DOHH2 (cell line): ENCODE measurements around the gene EIF3B.

Experiments
- H3F3A ChIP-seq: fragments of 200-600 bp; sonication (generic), shearing (Covaris generic); 2 replicates; pipeline ENCODE4 v1.6.0; 2016; ENCODE audit warnings: antibody characterized with exemption, mild to moderate bottlenecking; ENCODE audit not compliant: control insufficient read depth, insufficient read depth
- H3K27ac ChIP-seq: fragments of 200-600 bp; sonication (generic); 2 replicates; pipeline ENCODE4 v1.5.1; 2014; ENCODE audit warnings: low read depth, mild to moderate bottlenecking, low read length, moderate library complexity
- H3K27me3 ChIP-seq: fragments of 200-600 bp; sonication (generic); 2 replicates; pipeline ENCODE4 v1.6.1; 2014; ENCODE audit warnings: mild to moderate bottlenecking, low read length, mixed read lengths; ENCODE audit not compliant: control insufficient read depth
- H3K36me3 ChIP-seq: fragments of 200-600 bp; sonication (generic); 2 replicates; pipeline ENCODE4 v1.6.1; 2014; ENCODE audit warnings: mild to moderate bottlenecking, low read length, moderate library complexity, mixed read lengths; ENCODE audit not compliant: control insufficient read depth
- H3K4me1 ChIP-seq: fragments of 200-600 bp; sonication (generic); 2 replicates; pipeline ENCODE4 v1.6.1; 2014; ENCODE audit warnings: mild to moderate bottlenecking, low read length, mixed read lengths; ENCODE audit not compliant: control insufficient read depth
- H3K4me2 ChIP-seq: fragments of 200-600 bp; sonication (generic); 2 replicates; pipeline ENCODE4 v1.6.0; 2014; ENCODE audit warnings: mild to moderate bottlenecking, low read length, moderate library complexity
- H3K4me3 ChIP-seq: fragments of 200-600 bp; sonication (generic); 2 replicates; pipeline ENCODE4 v1.5.1; 2014; ENCODE audit warnings: mild to moderate bottlenecking, low read length, mixed read lengths
- H3K79me2 ChIP-seq: fragments of 200-600 bp; sonication (generic); 2 replicates; pipeline ENCODE4 v1.6.1; 2014; ENCODE audit warnings: mild to moderate bottlenecking, low read length, mixed read lengths; ENCODE audit not compliant: control insufficient read depth
- H3K9me2 ChIP-seq: fragments of 200-600 bp; sonication (generic); replicated peaks from 2 replicates; pipeline ENCODE4 v1.6.1; 2014; ENCODE audit warnings: mild to moderate bottlenecking, low read length, mixed read lengths; ENCODE audit not compliant: control insufficient read depth
- H3K9me3 ChIP-seq: fragments of 200-600 bp; sonication (generic); 2 replicates; pipeline ENCODE4 v1.6.1; 2014; ENCODE audit warnings: antibody characterized with exemption, low read length, mixed read lengths; ENCODE audit not compliant: control insufficient read depth, insufficient read depth
- H4K20me1 ChIP-seq: fragments of 200-600 bp; sonication (generic); 2 replicates; pipeline ENCODE4 v1.6.0; 2014; ENCODE audit warnings: low read depth, mild to moderate bottlenecking, antibody characterized with exemption, low read length, moderate library complexity; ENCODE audit not compliant: control insufficient read depth, insufficient read depth
- CTCF ChIP-seq: fragments of 200-600 bp; sonication (generic); IDR thresholded peaks from one replicate; pipeline ENCODE4 v1.5.1; 2014; ENCODE audit warnings: antibody characterized with exemption, mild to moderate bottlenecking, low read depth, low read length; ENCODE audit not compliant: poor library complexity, severe bottlenecking
- EZH2phosphoT487 ChIP-seq: fragments of 200-600 bp; sonication (generic); IDR thresholded peaks from 2 replicates; pipeline ENCODE4 v1.6.1; 2017; ENCODE audit warnings: borderline replicate concordance, mild to moderate bottlenecking, antibody characterized with exemption, low read length, moderate library complexity, mixed read lengths

EIF3B gene

GRCh38 chr7:2379821-2380450, 25.3 kb downstream of the EIF3B start:
- Histone ChIP-seq H3K4me2 (no peak overlapping the region), H3K36me3 (peaks cover 84% of the 10 kb centered on the region), H3K27ac (no peak overlapping the region), H3K9me2 (no peaks in the 10 kb centered on the region), H3K79me2 (peaks cover 35% of the 10 kb centered on the region), H3K4me1 (no peaks in the 10 kb centered on the region), H3K4me3 (no peak overlapping the region), H4K20me1 (peaks cover 25% of the 10 kb centered on the region), H3K9me3 (no peaks in the 10 kb centered on the region), H3K27me3 (no peaks in the 10 kb centered on the region), H3F3A (0 out of 2 replicates have a peak, but pooled peaks cover 3% of the 10 kb centered on the region)
- TF ChIP-seq CTCF, result no peak
- TF ChIP-seq EZH2phosphoT487, result no peak

GRCh38 chr7:2380461-2380860, 25.8 kb downstream of the EIF3B start:
- H3F3A ChIP-seq, result 0 out of 2 replicates have a peak, but pooled peaks cover 3% of the 10 kb centered on the region
- no peak overlapping the region for H3K4me3 ChIP-seq
- H3K9me3 ChIP-seq, result no peaks in the 10 kb centered on the region
- peaks cover 30% of the 10 kb centered on the region for H3K79me2 ChIP-seq
- no peak overlapping the region for H3K4me2 ChIP-seq
- no peaks in the 10 kb centered on the region for H3K4me1 ChIP-seq
- H4K20me1 ChIP-seq, result peaks cover 20% of the 10 kb centered on the region
- no peaks in the 10 kb centered on the region for H3K27me3 ChIP-seq
- peaks cover 80% of the 10 kb centered on the region for H3K36me3 ChIP-seq
- no peak overlapping the region for H3K27ac ChIP-seq
- H3K9me2 ChIP-seq, result no peaks in the 10 kb centered on the region
- no peak for TF ChIP-seq CTCF
- TF ChIP-seq EZH2phosphoT487, result no peak

GRCh38 chr7:2381227-2381626, 26.6 kb downstream of the EIF3B start:
- Histone ChIP-seq H3K4me3 (no peak overlapping the region), H3K9me3 (no peaks in the 10 kb centered on the region), H3K27me3 (no peaks in the 10 kb centered on the region), H3K9me2 (no peaks in the 10 kb centered on the region), H3K4me1 (no peaks in the 10 kb centered on the region), H3K4me2 (no peak overlapping the region), H3K79me2 (peaks cover 22% of the 10 kb centered on the region), H3F3A (0 out of 2 replicates have a peak, but pooled peaks cover 5% of the 10 kb centered on the region), H4K20me1 (peaks cover 17% of the 10 kb centered on the region), H3K27ac (no peak overlapping the region), H3K36me3 (peaks cover 73% of the 10 kb centered on the region)
- no peak for TF ChIP-seq CTCF
- no peak for TF ChIP-seq EZH2phosphoT487
